Coronary artery (tissue), 2 donors: Measurements from ENCODE around the gene TTC39A.
"Not testable (repeated sequence)": the region's sequence is repeated elsewhere in the genome, so short reads cannot be mapped to it uniquely, and the experiment has no call there.

Source experiments
- DNase-seq: peaks from one replicate; pipeline ENCODE4 v3.0.0-alpha.2; 2017; ENCODE audit warnings: low spot score
- H3K27ac ChIP-seq, 2 donors: fragments of 200-600 bp; sonication (generic); one replicate each; pipeline ENCODE4 v1.5.1; 2016 to 2019
- H3K4me3 ChIP-seq: fragments of 200-600 bp; sonication (generic); 2 replicates; pipeline ENCODE4 v1.5.1; 2016; ENCODE audit warnings: mild to moderate bottlenecking, moderate library complexity
- CTCF ChIP-seq: fragments of 200-600 bp; sonication (generic); IDR thresholded peaks from one replicate; pipeline ENCODE4 v1.5.1; 2019; ENCODE audit warnings: antibody characterized with exemption

Gene TTC39A

GRCh38 chr1:51327386-51327785 lies 3.0 kb downstream of the TTC39A start:
- Histone ChIP-seq H3K27ac (no peak overlapping the region), H3K4me3 (no peak overlapping the region)
- no peak for DNase-seq
- no peak for TF ChIP-seq CTCF

- Histone ChIP-seq H3K4me3 (no peak overlapping the region), H3K27ac (no peak overlapping the region)
- no peak for TF ChIP-seq CTCF
- DNase-seq, result no peak
Measured at GRCh38 chr1:51326839-51327238, 3.5 kb downstream of the TTC39A start.

- H3K27ac ChIP-seq, result no peak overlapping the region
- TF ChIP-seq CTCF, result no peak
- no peak overlapping the region for H3K4me3 ChIP-seq
- no peak for DNase-seq
Measured at GRCh38 chr1:51325878-51326755, 4.2 kb downstream of the TTC39A start.

- no peak overlapping the region for H3K4me3 ChIP-seq
- DNase-seq, result no peak
- TF ChIP-seq CTCF, result no peak
- H3K27ac ChIP-seq, result no peak overlapping the region
Measured at GRCh38 chr1:51325391-51325790, 5.0 kb downstream of the TTC39A start.

GRCh38 chr1:51325011-51325385 lies 5.4 kb downstream of the TTC39A start:
- not testable (repeated sequence) for H3K4me3 ChIP-seq, DNase-seq, H3K27ac ChIP-seq

GRCh38 chr1:51324251-51325010 lies 5.9 kb downstream of the TTC39A start:
- DNase-seq, result no peak
- Histone ChIP-seq H3K27ac (no peak overlapping the region), H3K4me3 (no peak overlapping the region)
- TF ChIP-seq CTCF, result no peak

GRCh38 chr1:51323778-51324177 lies 6.6 kb downstream of the TTC39A start:
- no peak overlapping the region for H3K27ac ChIP-seq
- DNase-seq, result no peak
- TF ChIP-seq CTCF, result no peak
- no peak overlapping the region for H3K4me3 ChIP-seq
